Activated CD8-positive, alpha-beta T cell treated with anti-CD3 and anti-CD28 coated beads, Interleukin-2, amount 10 ng/mL, durations not matched to agents 7 days and 5 days (primary cell): ENCODE data around the gene FCAMR. TPM values are rescaled to one million over a fixed set of nuclear protein-coding genes. Genes with fewer than 3 reads are reported as not detected.

Experiments
- ATAC-seq: fragments of 150-1000 bp; cut with Tn5 transposase; one replicate; pipeline ENCODE4 v1.10.0; 2021; ENCODE audit warnings: moderate library complexity
- CTCF ChIA-PET: fragments of 350-600 bp; sonication (Branson Sonifier 250); formaldehyde crosslinking; loops from one replicate; lab custom pipeline; 2021; ENCODE audit warnings: antibody characterized with exemption; lab: Charles Lee
- POLR2A ChIA-PET: fragments of 350-600 bp; sonication (Branson Sonifier 250); formaldehyde crosslinking; loops from one replicate; lab custom pipeline; 2021; ENCODE audit warnings: antibody characterized with exemption; lab: Charles Lee
- DNase-seq: peaks from one replicate; pipeline ENCODE4 v3.0.0-alpha.2; 2020
- H3K27ac Mint-ChIP-seq: one replicate; pipeline ENCODE4 v1.8.0; 2021; ENCODE audit warnings: mild to moderate bottlenecking, mixed read lengths
- H3K27me3 Mint-ChIP-seq: one replicate; pipeline ENCODE4 v1.8.0; 2021; ENCODE audit warnings: low read depth, mixed read lengths
- H3K36me3 Mint-ChIP-seq: one replicate; pipeline ENCODE4 v1.8.0; 2021; ENCODE audit warnings: low read depth, mixed read lengths
- H3K4me1 Mint-ChIP-seq: one replicate; pipeline ENCODE4 v1.8.0; 2021; ENCODE audit warnings: low read depth, mixed read lengths
- H3K4me3 Mint-ChIP-seq: one replicate; pipeline ENCODE4 v1.8.0; 2021; ENCODE audit warnings: mild to moderate bottlenecking, mixed read lengths
- H3K9me3 Mint-ChIP-seq: one replicate; pipeline ENCODE4 v1.8.0; 2022; ENCODE audit warnings: mixed read lengths; ENCODE audit not compliant: insufficient read depth
- total RNA-seq, 2 experiments: library from RNA; stranded (reverse); gene quantifications; one replicate each; pipeline ENCODE4 v1.2.3, GENCODE V29; 2021

Gene FCAMR
- total RNA-seq, 2 experiments from 2014 or later: not detected

DNA sequence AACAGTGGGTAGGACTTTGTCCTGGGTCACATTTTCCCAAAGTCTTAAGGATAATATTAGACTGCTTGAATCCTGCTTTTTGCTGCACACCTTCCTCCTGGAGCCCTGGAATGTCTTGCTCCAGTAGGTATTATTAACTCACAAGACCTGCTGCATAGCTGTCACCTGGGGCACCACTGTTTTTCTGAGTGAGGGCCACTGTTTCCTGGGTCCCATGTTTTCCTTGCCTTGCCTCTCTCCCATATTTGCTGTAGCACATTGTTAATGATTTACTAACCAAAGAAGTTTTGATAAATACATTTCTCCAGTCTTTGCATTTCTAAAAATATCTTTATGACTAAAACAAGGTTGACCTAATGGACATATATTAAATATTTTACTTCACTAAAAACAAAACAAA, 22.5 kb upstream of the FCAMR start:
- Mint-ChIP-seq H3K4me1 (no peaks in the 10 kb centered on the region), H3K27ac (no peak overlapping the region), H3K27me3 (peaks cover 43% of the 10 kb centered on the region), H3K4me3 (no peak overlapping the region), H3K36me3 (no peaks in the 10 kb centered on the region), H3K9me3 (no peaks in the 10 kb centered on the region)
- ChIA-PET POLR2A (no interaction called here), CTCF (interaction anchor here (0.7 to 3.2 kb wide), 4 partner anchors 10 to 335 kb away, joined by 3 to 22 read pairs (median 4); no protein-coding TSS in a partner anchor)
- ATAC-seq (no peak), DNase-seq (no peak)

DNA sequence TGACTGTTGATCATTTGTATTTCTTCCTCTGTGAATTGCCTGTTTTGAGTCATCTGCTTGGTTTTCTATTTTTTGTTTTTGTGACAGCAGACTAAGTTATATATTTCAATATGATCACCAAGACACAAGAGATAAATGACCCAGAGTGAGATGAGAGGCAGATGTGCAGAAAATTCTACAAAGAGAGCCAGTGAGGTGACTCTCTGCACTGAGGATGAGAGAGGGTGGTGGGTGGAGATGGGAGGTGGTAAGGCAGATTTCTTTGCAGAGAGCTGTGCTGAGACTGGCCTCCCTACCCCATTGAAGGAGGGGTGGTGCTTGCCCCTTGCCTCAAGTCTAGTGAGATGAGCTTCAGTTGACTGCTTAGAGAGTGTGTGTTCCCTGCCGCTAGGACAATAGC, 17.6 kb upstream of the FCAMR start:
- POLR2A ChIA-PET: no interaction called here
- CTCF ChIA-PET: interaction anchor here (0.9 to 1.0 kb wide), 3 partner anchors 53 to 75 kb away, joined by 3 to 4 read pairs (median 3); no protein-coding TSS in a partner anchor
- ATAC-seq: no peak

DNA sequence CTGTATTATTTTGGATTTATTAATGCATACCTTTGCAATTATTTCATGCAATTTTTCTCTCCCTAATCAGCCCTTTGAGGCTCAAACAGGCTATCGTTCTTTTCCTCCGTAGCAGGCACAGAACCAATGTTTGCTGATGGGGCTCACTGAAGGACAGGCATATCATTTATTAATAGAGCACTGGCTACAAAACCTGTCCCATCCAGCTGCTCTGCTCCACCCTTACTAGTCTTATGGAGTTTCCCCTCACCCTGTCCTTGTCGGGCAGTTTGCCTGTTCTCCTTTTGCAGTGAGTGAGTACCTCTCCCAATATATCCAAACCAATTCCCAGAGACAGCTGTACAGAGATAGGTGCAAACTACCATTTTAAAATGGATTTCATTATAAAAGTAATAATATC, 16.6 kb upstream of the FCAMR start:
- Mint-ChIP-seq H3K27ac (no peak overlapping the region), H3K9me3 (no peaks in the 10 kb centered on the region), H3K4me3 (no peak overlapping the region), H3K4me1 (no peaks in the 10 kb centered on the region), H3K36me3 (no peaks in the 10 kb centered on the region), H3K27me3 (peaks cover 47% of the 10 kb centered on the region)
- DNase-seq (no peak), ATAC-seq (no peak)
- CTCF ChIA-PET: interaction anchor here (0.8 to 1.5 kb wide), 4 partner anchors 11 to 513 kb away, joined by 3 to 6 read pairs (median 4); no protein-coding TSS in a partner anchor
- POLR2A ChIA-PET: no interaction called here

More for the DNA sequence above, 17.6 kb upstream of the FCAMR start:
- Mint-ChIP-seq H3K4me3 (no peak overlapping the region), H3K4me1 (no peaks in the 10 kb centered on the region), H3K9me3 (no peaks in the 10 kb centered on the region), H3K27ac (no peak overlapping the region), H3K36me3 (no peaks in the 10 kb centered on the region), H3K27me3 (peaks cover 47% of the 10 kb centered on the region)
- DNase-seq: no peak

DNA sequence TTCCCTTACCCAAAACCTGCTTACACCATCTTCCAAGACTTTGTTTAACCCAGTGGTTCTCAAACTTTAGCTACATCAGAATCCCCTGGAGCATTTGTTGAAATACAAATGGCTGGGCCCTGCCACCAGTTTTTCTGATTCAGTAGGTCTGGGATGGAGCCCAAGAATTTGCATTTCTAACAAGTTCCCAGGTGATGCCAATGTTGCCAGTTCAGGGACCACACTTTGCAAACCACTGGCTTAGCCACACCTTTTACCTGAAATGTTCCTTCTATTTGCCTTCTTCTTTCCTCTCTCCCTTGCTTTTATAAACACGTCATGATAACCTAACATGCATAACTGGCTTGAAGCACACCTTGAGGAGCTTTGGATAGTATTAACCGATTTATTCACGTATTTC, 16.1 kb upstream of the FCAMR start:
- Mint-ChIP-seq H3K27ac (no peak overlapping the region), H3K4me1 (no peaks in the 10 kb centered on the region), H3K36me3 (no peaks in the 10 kb centered on the region), H3K4me3 (no peak overlapping the region), H3K9me3 (no peaks in the 10 kb centered on the region), H3K27me3 (peaks cover 47% of the 10 kb centered on the region)
- ATAC-seq (no peak), DNase-seq (no peak)
- CTCF ChIA-PET: interaction anchor here (0.8 to 11.7 kb wide), 8 partner anchors 10 to 513 kb away, joined by 3 to 281 read pairs (median 4); no protein-coding TSS in a partner anchor
- POLR2A ChIA-PET: interaction anchor here (1.0 kb wide), 1 partner anchor 8 kb away, joined by 3 read pairs; no protein-coding TSS in a partner anchor

DNA sequence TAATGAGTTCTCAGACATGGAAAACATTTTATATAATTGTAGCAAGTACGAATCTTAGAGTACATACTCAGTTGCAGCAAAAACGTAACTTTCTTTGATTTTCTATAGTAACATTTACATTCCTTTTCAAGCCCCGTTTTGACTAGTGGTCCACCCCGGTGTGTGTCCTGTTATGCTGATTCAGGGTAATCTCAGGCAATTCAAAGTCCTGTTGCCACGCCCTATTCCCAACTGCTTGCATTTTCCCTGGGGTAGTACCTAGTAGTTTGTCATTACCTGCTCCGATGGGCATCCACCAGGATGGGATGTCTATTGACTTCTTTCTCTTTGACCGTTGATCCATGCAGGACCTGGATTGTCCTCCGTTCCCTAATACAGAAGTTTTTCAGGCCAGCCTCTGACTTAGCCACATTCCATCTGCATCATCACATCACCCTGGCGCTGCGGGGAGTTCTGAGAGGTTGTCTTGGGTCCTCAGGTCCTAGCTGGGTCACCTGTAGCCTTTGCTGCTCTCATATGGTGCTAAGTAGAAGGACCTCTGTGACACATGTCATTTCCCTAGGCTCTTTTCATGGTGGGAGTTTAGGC, 15.0 kb upstream of the FCAMR start:
- H3K4me3 Mint-ChIP-seq: no peak overlapping the region
- H3K27me3 Mint-ChIP-seq: peaks cover 45% of the 10 kb centered on the region
- no peaks in the 10 kb centered on the region for H3K9me3 Mint-ChIP-seq
- no peaks in the 10 kb centered on the region for H3K4me1 Mint-ChIP-seq
- no peaks in the 10 kb centered on the region for H3K36me3 Mint-ChIP-seq
- POLR2A ChIA-PET: interaction anchor here (1.0 kb wide), 1 partner anchor 9 kb away, joined by 3 read pairs; no protein-coding TSS in a partner anchor
- ATAC-seq: no peak
- DNase-seq: no peak
- H3K27ac Mint-ChIP-seq: no peak overlapping the region
- CTCF ChIA-PET: interaction anchor here (0.6 to 11.7 kb wide), 9 partner anchors 9 to 354 kb away, joined by 3 to 281 read pairs (median 4); no protein-coding TSS in a partner anchor

DNA sequence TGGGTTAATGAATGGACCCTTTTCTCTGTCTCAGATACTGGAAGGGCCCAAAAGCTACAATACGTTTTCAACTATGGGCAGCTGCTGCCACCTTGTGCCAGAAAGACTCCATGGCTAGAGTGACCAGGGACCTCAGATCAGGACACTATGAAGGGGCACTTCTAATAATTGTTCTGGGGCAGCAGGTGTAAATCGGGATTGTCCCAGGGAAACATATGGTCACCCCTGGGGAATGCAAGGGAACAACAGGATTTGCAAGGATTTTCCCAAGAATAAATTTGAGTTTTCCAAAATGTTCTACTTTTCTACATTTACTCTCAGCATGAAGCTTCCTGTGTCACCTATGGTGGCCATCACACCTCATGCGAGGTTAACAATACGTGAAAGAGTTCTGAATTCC, 12.0 kb upstream of the FCAMR start:
- peaks cover 32% of the 10 kb centered on the region for H3K27me3 Mint-ChIP-seq
- H3K27ac Mint-ChIP-seq: no peak overlapping the region
- POLR2A ChIA-PET: interaction anchor here (0.6 to 0.7 kb wide), 2 partner anchors 47 to 216 kb away, joined by 3 to 6 read pairs; no protein-coding TSS in a partner anchor
- CTCF ChIA-PET: interaction anchor here (0.8 to 11.7 kb wide), 76 partner anchors 9 to 522 kb away, joined by 3 to 281 read pairs (median 6); partner anchors contain the start of genes C1orf116, DYRK3, EIF2D and FCAMR
- H3K36me3 Mint-ChIP-seq: no peaks in the 10 kb centered on the region
- H3K4me3 Mint-ChIP-seq: no peak overlapping the region
- ATAC-seq: peak; percentile 82
- H3K4me1 Mint-ChIP-seq: no peaks in the 10 kb centered on the region
- peak; percentile 75 for DNase-seq
- no peaks in the 10 kb centered on the region for H3K9me3 Mint-ChIP-seq

DNA sequence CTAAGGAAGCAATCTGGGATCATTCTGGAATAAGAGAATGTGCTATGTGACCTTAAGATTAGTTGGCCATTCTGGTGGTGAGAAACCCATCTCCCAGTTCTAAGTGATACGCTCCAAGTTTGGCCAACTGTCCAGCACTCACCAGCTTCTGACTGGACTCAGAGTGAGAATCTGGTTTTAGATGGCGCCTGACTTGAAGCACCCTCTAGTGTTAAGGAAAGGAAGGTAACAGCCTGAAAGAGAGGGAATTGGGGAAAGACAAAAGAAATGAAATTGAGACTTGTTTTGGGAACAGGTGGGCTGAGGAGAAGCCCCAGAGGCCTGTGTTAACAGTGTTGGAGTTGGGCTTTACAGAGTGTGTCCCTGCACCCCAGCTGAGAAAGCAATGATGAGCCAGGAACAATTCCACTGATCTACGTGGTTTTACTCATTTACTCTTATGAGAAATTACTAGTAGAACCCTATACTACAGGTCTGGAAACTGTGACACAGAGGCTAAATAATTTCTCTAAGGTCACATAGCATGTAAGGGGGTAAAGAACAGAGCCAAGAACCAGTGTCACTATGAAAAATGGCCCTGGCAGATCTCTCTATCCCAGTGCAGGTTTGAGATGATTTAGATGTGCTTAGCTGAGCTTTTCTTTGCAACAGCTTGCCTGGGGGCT, 9.3 kb upstream of the FCAMR start:
- no peak overlapping the region for H3K4me3 Mint-ChIP-seq
- H3K36me3 Mint-ChIP-seq: no peaks in the 10 kb centered on the region
- DNase-seq (no peak), ATAC-seq (no peak)
- CTCF ChIA-PET: interaction anchor here (0.7 to 11.7 kb wide), 10 partner anchors 9 to 344 kb away, joined by 3 to 281 read pairs (median 20); partner anchors contain the start of genes DYRK3, FCAMR and FCMR
- POLR2A ChIA-PET: no interaction called here
- no peaks in the 10 kb centered on the region for H3K4me1 Mint-ChIP-seq
- peaks cover 25% of the 10 kb centered on the region for H3K27me3 Mint-ChIP-seq
- H3K27ac Mint-ChIP-seq: no peak overlapping the region
- H3K9me3 Mint-ChIP-seq: no peaks in the 10 kb centered on the region

DNA sequence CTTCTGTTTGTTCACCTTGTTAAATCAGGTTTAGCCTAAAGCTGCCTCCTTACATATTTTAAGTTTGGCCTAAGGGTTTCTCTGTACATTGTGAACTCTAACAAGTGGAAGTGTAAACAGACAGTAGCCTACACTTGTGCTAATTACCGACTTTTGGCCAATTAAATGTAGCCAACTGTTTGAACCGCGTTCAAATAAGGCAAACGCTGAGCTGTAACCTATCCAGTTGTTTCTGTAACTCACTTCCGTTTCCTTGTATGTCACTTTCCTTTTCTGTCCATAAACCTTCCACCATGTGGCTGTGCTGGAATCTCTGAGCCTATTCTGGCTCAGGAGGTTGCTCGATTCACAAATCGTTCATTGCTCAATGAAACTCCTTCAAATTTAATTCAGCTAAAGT, 8.0 kb upstream of the FCAMR start:
- ChIA-PET CTCF (interaction anchor here (0.7 to 11.7 kb wide), 6 partner anchors 8 to 243 kb away, joined by 3 to 281 read pairs (median 9); partner anchors contain the start of gene FCAMR), POLR2A (interaction anchor here (0.8 kb wide), 1 partner anchor 56 kb away, joined by 3 read pairs; no protein-coding TSS in a partner anchor)
- Mint-ChIP-seq H3K36me3 (no peaks in the 10 kb centered on the region), H3K4me3 (no peak overlapping the region), H3K27ac (no peak overlapping the region), H3K4me1 (no peaks in the 10 kb centered on the region), H3K9me3 (no peaks in the 10 kb centered on the region), H3K27me3 (peaks cover 24% of the 10 kb centered on the region)
- no peak for ATAC-seq
- no peak for DNase-seq

DNA sequence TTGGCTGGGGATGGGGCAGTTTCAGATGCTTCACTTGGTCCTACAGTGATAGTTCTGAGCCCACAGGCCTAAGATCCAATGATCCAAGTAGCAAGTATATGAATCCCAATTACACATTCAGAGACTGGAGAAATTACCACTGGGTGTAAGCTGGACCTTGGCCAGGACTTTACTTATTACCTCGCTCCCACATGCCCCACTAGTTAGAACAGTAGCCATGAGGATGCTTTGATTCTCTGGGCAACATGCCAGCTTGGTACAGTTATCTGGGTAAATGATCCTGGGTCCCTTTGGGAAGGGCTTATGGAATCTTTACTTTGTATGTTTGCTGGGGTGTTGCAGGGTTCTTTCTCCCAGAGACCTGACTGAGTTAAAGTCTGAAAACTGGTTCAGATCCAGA, 5.0 kb upstream of the FCAMR start:
- H3K4me3 Mint-ChIP-seq: no peak overlapping the region
- no peak overlapping the region for H3K27ac Mint-ChIP-seq
- ATAC-seq (no peak), DNase-seq (no peak)
- POLR2A ChIA-PET: no interaction called here
- no peaks in the 10 kb centered on the region for H3K36me3 Mint-ChIP-seq
- H3K4me1 Mint-ChIP-seq: no peaks in the 10 kb centered on the region
- peaks cover 36% of the 10 kb centered on the region for H3K27me3 Mint-ChIP-seq
- no peaks in the 10 kb centered on the region for H3K9me3 Mint-ChIP-seq
- CTCF ChIA-PET: interaction anchor here (1.3 to 11.7 kb wide), 4 partner anchors 8 to 166 kb away, joined by 3 to 281 read pairs (median 4); no protein-coding TSS in a partner anchor

DNA sequence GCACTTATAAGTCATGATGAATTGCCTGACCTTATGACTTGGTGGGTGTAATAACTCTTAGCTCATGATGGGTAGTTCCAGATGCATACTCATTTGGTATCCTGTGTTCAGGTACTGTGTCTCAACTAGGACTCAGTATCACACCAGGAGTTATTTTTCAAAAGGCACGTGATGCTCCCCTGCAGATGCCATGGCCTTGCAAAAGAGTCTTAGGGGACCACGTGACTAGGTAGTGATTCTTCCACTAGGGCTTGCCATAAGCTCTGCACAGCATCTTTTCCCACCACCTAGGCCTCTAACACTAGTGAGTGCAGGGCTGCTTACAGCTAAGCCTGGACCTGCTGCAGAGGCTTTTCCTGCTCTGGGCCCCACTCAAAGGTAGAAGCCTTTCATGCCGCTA, 3.9 kb upstream of the FCAMR start:
- no peak for DNase-seq
- Mint-ChIP-seq H3K4me3 (no peak overlapping the region), H3K27me3 (peaks cover 45% of the 10 kb centered on the region), H3K9me3 (no peaks in the 10 kb centered on the region), H3K4me1 (no peaks in the 10 kb centered on the region), H3K27ac (no peak overlapping the region), H3K36me3 (no peaks in the 10 kb centered on the region)
- ATAC-seq: no peak
- POLR2A ChIA-PET: no interaction called here
- CTCF ChIA-PET: interaction anchor here (0.8 to 7.8 kb wide), 8 partner anchors 7 to 238 kb away, joined by 3 to 71 read pairs (median 4); no protein-coding TSS in a partner anchor

DNA sequence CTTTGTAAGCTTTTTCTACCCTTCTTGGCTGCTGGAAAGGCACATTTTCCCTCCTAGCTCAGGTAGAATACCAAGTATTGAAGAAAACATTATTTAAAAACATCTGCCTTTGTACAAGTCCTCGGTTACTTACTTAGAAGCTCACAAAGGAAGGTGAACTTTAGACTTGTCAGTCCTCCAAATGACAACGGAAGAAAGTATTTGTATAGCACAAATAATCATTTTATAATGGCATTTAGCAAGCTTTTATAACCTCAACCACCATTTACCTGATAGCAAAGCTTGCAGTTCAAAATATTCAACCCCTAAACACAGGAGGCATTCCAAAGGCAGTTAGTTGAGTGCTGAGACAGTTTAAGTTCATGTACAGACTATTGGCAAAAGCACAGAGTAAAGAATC, 2.5 kb upstream of the FCAMR start:
- peaks cover 10% of the 10 kb centered on the region for H3K4me1 Mint-ChIP-seq
- H3K4me3 Mint-ChIP-seq: no peak overlapping the region
- ATAC-seq: no peak
- DNase-seq: no peak
- H3K36me3 Mint-ChIP-seq: no peaks in the 10 kb centered on the region
- CTCF ChIA-PET: interaction anchor here (0.7 to 7.8 kb wide), 15 partner anchors 9 to 283 kb away, joined by 3 to 71 read pairs (median 3); no protein-coding TSS in a partner anchor
- no peak overlapping the region for H3K27ac Mint-ChIP-seq
- POLR2A ChIA-PET: no interaction called here
- H3K27me3 Mint-ChIP-seq: peaks cover 43% of the 10 kb centered on the region
- H3K9me3 Mint-ChIP-seq: no peaks in the 10 kb centered on the region
